Activated naive CD8-positive, alpha-beta T cell treated with anti-CD3 and anti-CD28 coated beads, Interleukin-2, amount 10 ng/mL, durations not matched to agents 7 days and 5 days (primary cell): ENCODE results near the gene FGF18. TPM values are rescaled to one million over a fixed set of nuclear protein-coding genes. Genes with fewer than 3 reads are reported as not detected.
A peak's percentile ranks its signal among the peaks of the same experiment; 100 is the strongest.
"Not testable (repeated sequence)": the region's sequence is repeated elsewhere in the genome, so short reads cannot be mapped to it uniquely, and the experiment has no call there.

Experiments used
- ATAC-seq: fragments of 150-1000 bp; cut with Tn5 transposase; one replicate; pipeline ENCODE4 v1.10.0; 2021; ENCODE audit warnings: low read depth, moderate library complexity
- POLR2A ChIA-PET: fragments of 350-600 bp; sonication (Branson Sonifier 250); formaldehyde crosslinking; loops from one replicate; lab custom pipeline; 2021; ENCODE audit warnings: antibody characterized with exemption; lab: Charles Lee
- DNase-seq: peaks from one replicate; pipeline ENCODE4 v3.0.0; 2021
- H3K27ac Mint-ChIP-seq: one replicate; pipeline ENCODE4 v1.8.0; 2022; ENCODE audit warnings: mild to moderate bottlenecking, mixed read lengths
- H3K27me3 Mint-ChIP-seq: one replicate; pipeline ENCODE4 v1.8.0; 2022; ENCODE audit warnings: mild to moderate bottlenecking, moderate library complexity, mixed read lengths
- H3K36me3 Mint-ChIP-seq: one replicate; pipeline ENCODE4 v1.8.0; 2021; ENCODE audit warnings: mild to moderate bottlenecking, mixed read lengths
- H3K4me1 Mint-ChIP-seq: one replicate; pipeline ENCODE4 v1.8.0; 2021; ENCODE audit warnings: mixed read lengths
- H3K4me3 Mint-ChIP-seq: one replicate; pipeline ENCODE4 v1.8.0; 2022; ENCODE audit warnings: mild to moderate bottlenecking, moderate library complexity, mixed read lengths
- H3K9me3 Mint-ChIP-seq: one replicate; pipeline ENCODE4 v1.8.0; 2021; ENCODE audit warnings: mixed read lengths
- total RNA-seq, 2 experiments: library from RNA; stranded (reverse); gene quantifications; one replicate each; pipeline ENCODE4 v1.2.3, GENCODE V29; 2021

FGF18 gene
- total RNA-seq, 2 experiments from 2014 or later, result 0.25 TPM; not detected in 1

GRCh38 chr5:171409164-171410136, 10.0 kb upstream of the FGF18 start:
- H3K9me3 Mint-ChIP-seq, result no peaks in the 10 kb centered on the region
- no peaks in the 10 kb centered on the region for H3K27me3 Mint-ChIP-seq
- H3K36me3 Mint-ChIP-seq, result peaks cover 36% of the 10 kb centered on the region
- H3K4me1 Mint-ChIP-seq, result peaks cover 17% of the 10 kb centered on the region
- no peak overlapping the region for H3K4me3 Mint-ChIP-seq
- POLR2A ChIA-PET, result no interaction called here
- no peak for DNase-seq
- H3K27ac Mint-ChIP-seq, result no peak overlapping the region
- ATAC-seq, result no peak

- DNase-seq, result no peak
- Mint-ChIP-seq H3K9me3 (no peaks in the 10 kb centered on the region), H3K27me3 (no peaks in the 10 kb centered on the region), H3K4me1 (peaks cover 17% of the 10 kb centered on the region), H3K36me3 (peaks cover 36% of the 10 kb centered on the region), H3K4me3 (no peak overlapping the region), H3K27ac (no peak overlapping the region)
- POLR2A ChIA-PET, result no interaction called here
- ATAC-seq, result no peak
Measured at GRCh38 chr5:171410181-171410580, 9.3 kb upstream of the FGF18 start.

- Mint-ChIP-seq H3K4me3 (no peak overlapping the region), H3K36me3 (peaks cover 27% of the 10 kb centered on the region), H3K4me1 (peaks cover 13% of the 10 kb centered on the region), H3K27ac (no peak overlapping the region), H3K9me3 (no peaks in the 10 kb centered on the region), H3K27me3 (no peaks in the 10 kb centered on the region)
- DNase-seq, result no peak
- POLR2A ChIA-PET, result no interaction called here
- ATAC-seq, result no peak
Measured at GRCh38 chr5:171412186-171412585, 7.3 kb upstream of the FGF18 start.

- POLR2A ChIA-PET, result interaction anchor here (0.7 to 1.0 kb wide), 2 partner anchors 15 to 25 kb away, joined by 4 read pairs; partner anchors contain the start of gene NPM1
- DNase-seq (no peak), ATAC-seq (no peak)
- Mint-ChIP-seq H3K4me1 (peaks cover 7% of the 10 kb centered on the region), H3K27ac (no peak overlapping the region), H3K36me3 (peaks cover 19% of the 10 kb centered on the region), H3K9me3 (no peaks in the 10 kb centered on the region), H3K27me3 (no peaks in the 10 kb centered on the region), H3K4me3 (no peak overlapping the region)
Measured at GRCh38 chr5:171413153-171413910, 6.1 kb upstream of the FGF18 start.

GRCh38 chr5:171413993-171414392, 5.5 kb upstream of the FGF18 start:
- peaks cover 19% of the 10 kb centered on the region for H3K36me3 Mint-ChIP-seq
- not testable (repeated sequence) for H3K4me3 Mint-ChIP-seq, H3K27me3 Mint-ChIP-seq, H3K27ac Mint-ChIP-seq, H3K9me3 Mint-ChIP-seq, H3K4me1 Mint-ChIP-seq, DNase-seq, ATAC-seq
- POLR2A ChIA-PET, result interaction anchor here (0.7 kb wide), 1 partner anchor 14 kb away, joined by 4 read pairs; no protein-coding TSS in a partner anchor

GRCh38 chr5:171415115-171415730, 4.2 kb upstream of the FGF18 start:
- Mint-ChIP-seq H3K27ac (no peak overlapping the region), H3K4me1 (peaks cover 5% of the 10 kb centered on the region), H3K27me3 (peaks cover 2% of the 10 kb centered on the region), H3K36me3 (peaks cover 15% of the 10 kb centered on the region), H3K4me3 (no peak overlapping the region), H3K9me3 (no peaks in the 10 kb centered on the region)
- POLR2A ChIA-PET, result interaction anchor here (0.7 to 1.1 kb wide), 2 partner anchors 15 to 27 kb away, joined by 3 read pairs; no protein-coding TSS in a partner anchor
- ATAC-seq (no peak), DNase-seq (no peak)

- POLR2A ChIA-PET, result no interaction called here
- no peaks in the 10 kb centered on the region for H3K9me3 Mint-ChIP-seq
- H3K27ac Mint-ChIP-seq, result no peak overlapping the region
- no peak for ATAC-seq
- H3K27me3 Mint-ChIP-seq, result peaks cover 11% of the 10 kb centered on the region
- peaks cover 7% of the 10 kb centered on the region for H3K4me1 Mint-ChIP-seq
- peaks cover 12% of the 10 kb centered on the region for H3K36me3 Mint-ChIP-seq
- no peak overlapping the region for H3K4me3 Mint-ChIP-seq
- no peak for DNase-seq
Measured at GRCh38 chr5:171416160-171417049, 3.0 kb upstream of the FGF18 start.

- peaks cover 4% of the 10 kb centered on the region for H3K4me1 Mint-ChIP-seq
- H3K27me3 Mint-ChIP-seq, result peaks cover 20% of the 10 kb centered on the region
- peak overlapping the region; percentile 78 for H3K4me3 Mint-ChIP-seq
- DNase-seq (peak; percentile 75), ATAC-seq (peak; percentile 57)
- no peaks in the 10 kb centered on the region for H3K9me3 Mint-ChIP-seq
- H3K27ac Mint-ChIP-seq, result no peak overlapping the region
- peaks cover 2% of the 10 kb centered on the region for H3K36me3 Mint-ChIP-seq
- POLR2A ChIA-PET, result no interaction called here
Measured at GRCh38 chr5:171418316-171418981, 998 bp upstream of the FGF18 start.

- H3K9me3 Mint-ChIP-seq, result no peaks in the 10 kb centered on the region
- H3K36me3 Mint-ChIP-seq, result no peaks in the 10 kb centered on the region
- POLR2A ChIA-PET, result interaction anchor here (0.5 kb wide), 1 partner anchor 500 kb away, joined by 5 read pairs; no protein-coding TSS in a partner anchor
- peaks cover 20% of the 10 kb centered on the region for H3K27me3 Mint-ChIP-seq
- H3K27ac Mint-ChIP-seq, result no peak overlapping the region
- DNase-seq, result peak; percentile 66
- H3K4me3 Mint-ChIP-seq, result peak overlapping the region; percentile 78
- H3K4me1 Mint-ChIP-seq, result peaks cover 4% of the 10 kb centered on the region
- ATAC-seq, result peak; percentile 61
Measured at GRCh38 chr5:171419688-171420430, 412 bp downstream of the FGF18 start.

GRCh38 chr5:171420431-171421241, 1.2 kb downstream of the FGF18 start:
- POLR2A ChIA-PET, result no interaction called here
- no peak overlapping the region for H3K27ac Mint-ChIP-seq

More at GRCh38 chr5:171420431-171421241, 1.2 kb downstream of the FGF18 start:
- Mint-ChIP-seq H3K36me3 (no peaks in the 10 kb centered on the region), H3K4me1 (peaks cover 4% of the 10 kb centered on the region), H3K4me3 (peak overlapping the region; percentile 78), H3K9me3 (no peaks in the 10 kb centered on the region), H3K27me3 (peaks cover 20% of the 10 kb centered on the region)
- DNase-seq (no peak), ATAC-seq (no peak)
